Mesodermal cell (in vitro differentiated cells): ENCODE data around the gene ADAMTS5.

ENCODE experiments used
- H3K27ac ChIP-seq: 2 replicates; pipeline ENCODE4 v1.7.0; 2013; ENCODE audit warnings: mild to moderate bottlenecking, low read depth, low read length, moderate library complexity; ENCODE audit not compliant: severe bottlenecking
- H3K36me3 ChIP-seq: 2 replicates; pipeline ENCODE4 v1.7.1; 2013; ENCODE audit warnings: mild to moderate bottlenecking, low read length, moderate library complexity; ENCODE audit not compliant: control insufficient read depth, insufficient read depth
- H3K4me1 ChIP-seq: one replicate; pipeline ENCODE4 v1.7.1; 2013; ENCODE audit warnings: mild to moderate bottlenecking, low read length; ENCODE audit not compliant: insufficient read depth, control insufficient read depth, poor library complexity, severe bottlenecking
- H3K4me3 ChIP-seq: 2 replicates; pipeline ENCODE4 v1.7.0; 2013; ENCODE audit warnings: low read length, control low read depth, mild to moderate bottlenecking; ENCODE audit not compliant: insufficient read depth, poor library complexity, severe bottlenecking; ENCODE audit errors: extremely low read depth
- H3K9me3 ChIP-seq: 2 replicates; pipeline ENCODE4 v1.7.1; 2013; ENCODE audit warnings: mild to moderate bottlenecking, low read length, moderate library complexity; ENCODE audit not compliant: control insufficient read depth
- WGBS, 2 experiments: methylation state at CpG; one replicate each; pipeline ENCODE4 v1.1.5; 2013; ENCODE audit warnings: missing lambda C conversion rate in 2 of 2; ENCODE audit not compliant: insufficient coverage in 2 of 2; 5-methylcytosine and 5-hydroxymethylcytosine counted together

Gene ADAMTS5

GRCh38 chr21:26888256-26888655 lies 78.6 kb downstream of the ADAMTS5 start:
- no peaks in the 10 kb centered on the region for H3K9me3 ChIP-seq
- no peak overlapping the region for H3K4me3 ChIP-seq
- no peaks in the 10 kb centered on the region for H3K36me3 ChIP-seq
- no peak overlapping the region for H3K27ac ChIP-seq
- no peaks in the 10 kb centered on the region for H3K4me1 ChIP-seq

GRCh38 chr21:26887251-26887650 lies 79.6 kb downstream of the ADAMTS5 start:
- 93 to 96% methylated on average over 3 of the region's 3 CpGs for WGBS, 2 experiments
- Histone ChIP-seq H3K4me1 (no peaks in the 10 kb centered on the region), H3K4me3 (no peak overlapping the region), H3K27ac (no peak overlapping the region), H3K9me3 (no peaks in the 10 kb centered on the region), H3K36me3 (no peaks in the 10 kb centered on the region)

- no peak overlapping the region for H3K4me3 ChIP-seq
- no peaks in the 10 kb centered on the region for H3K36me3 ChIP-seq
- no peaks in the 10 kb centered on the region for H3K4me1 ChIP-seq
- no peaks in the 10 kb centered on the region for H3K9me3 ChIP-seq
- 100% methylated on average over 1 of the region's 2 CpGs; no CpG with 5 or more reads in 1 of the 2 experiments for WGBS, 2 experiments
- no peak overlapping the region for H3K27ac ChIP-seq
These were observed 82.5 kb downstream of the ADAMTS5 start for GRCh38 chr21:26884436-26884835.

- 100% methylated on average over 1 to 2 of the region's 2 CpGs for WGBS, 2 experiments
- no peaks in the 10 kb centered on the region for H3K9me3 ChIP-seq
- H3K4me3 ChIP-seq, result no peak overlapping the region
- H3K36me3 ChIP-seq, result no peaks in the 10 kb centered on the region
- H3K4me1 ChIP-seq, result no peaks in the 10 kb centered on the region
- H3K27ac ChIP-seq, result no peak overlapping the region
These were observed 83.1 kb downstream of the ADAMTS5 start for GRCh38 chr21:26883768-26884167.

GRCh38 chr21:26881504-26882228 lies 85.2 kb downstream of the ADAMTS5 start:
- H3K9me3 ChIP-seq, result no peaks in the 10 kb centered on the region
- no peaks in the 10 kb centered on the region for H3K4me1 ChIP-seq
- no peak overlapping the region for H3K27ac ChIP-seq
- no peak overlapping the region for H3K4me3 ChIP-seq
- 50 to 100% methylated on average over 1 of the region's 4 CpGs for WGBS, 2 experiments
- no peaks in the 10 kb centered on the region for H3K36me3 ChIP-seq

- Histone ChIP-seq H3K36me3 (no peaks in the 10 kb centered on the region), H3K27ac (no peak overlapping the region), H3K4me3 (no peak overlapping the region), H3K4me1 (no peaks in the 10 kb centered on the region), H3K9me3 (no peaks in the 10 kb centered on the region)
- 83% methylated on average over 6 of the region's 6 CpGs; no CpG with 5 or more reads in 1 of the 2 experiments for WGBS, 2 experiments
These were observed 89.9 kb downstream of the ADAMTS5 start for GRCh38 chr21:26877018-26877417.

- no peak overlapping the region for H3K27ac ChIP-seq
- no peaks in the 10 kb centered on the region for H3K4me1 ChIP-seq
- H3K9me3 ChIP-seq, result peaks cover 5% of the 10 kb centered on the region
- 71% methylated on average over 1 of the region's 1 CpG; no CpG with 5 or more reads in 1 of the 2 experiments for WGBS, 2 experiments
- H3K4me3 ChIP-seq, result no peak overlapping the region
- no peaks in the 10 kb centered on the region for H3K36me3 ChIP-seq
These were observed 92.5 kb downstream of the ADAMTS5 start for GRCh38 chr21:26874347-26874746.
